Transverse colon (tissue), 3 donors: Measurements from ENCODE around the gene ADGRL2.

Experiments used
- POLR2A ChIP-seq: fragments of 450-650 bp; IDR thresholded peaks from one replicate; pipeline ENCODE4 v1.6.1; 2016; ENCODE audit warnings: antibody characterized with exemption, mild to moderate bottlenecking, moderate library complexity
- POLR2AphosphoS5 ChIP-seq, 3 donors: sonication (generic); formaldehyde crosslinking; IDR thresholded peaks; one replicate each; pipeline ENCODE4 v1.6.1; 2016; ENCODE audit warnings: antibody characterized with exemption in 3 of 3

DNA sequence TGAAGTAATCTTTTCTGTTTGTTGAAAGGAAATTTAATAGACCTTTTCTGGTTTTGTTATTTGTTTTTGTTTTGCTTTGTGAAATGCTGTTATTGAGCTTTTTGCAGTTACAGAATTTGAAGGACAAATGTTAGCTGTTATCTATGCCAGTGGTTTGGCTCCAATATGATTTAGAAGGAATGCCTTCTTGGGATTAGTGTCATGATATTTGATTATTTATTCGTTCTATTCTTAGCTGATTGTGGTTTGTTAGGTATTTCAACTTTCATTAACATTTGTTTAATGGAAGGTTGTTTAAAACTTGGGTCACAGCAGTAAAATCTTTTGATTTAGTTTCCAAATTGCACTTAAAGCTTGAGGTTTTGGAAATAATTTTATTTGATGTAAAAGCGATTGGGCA is 33.5 kb downstream of the ADGRL2 start:
- TF ChIP-seq POLR2AphosphoS5 (IDR thresholded peaks at IDR 0.05) (no peak), POLR2A (no peak)
